ENCODE measurements around the gene RANBP10. TPM values are rescaled to one million over a fixed set of nuclear protein-coding genes. Genes with fewer than 3 reads are reported as not detected.

The RANBP10 gene
- total RNA-seq, 4 donors from 2014 or later, result 6.0 to 9.8 (median 8.3) TPM

DNA sequence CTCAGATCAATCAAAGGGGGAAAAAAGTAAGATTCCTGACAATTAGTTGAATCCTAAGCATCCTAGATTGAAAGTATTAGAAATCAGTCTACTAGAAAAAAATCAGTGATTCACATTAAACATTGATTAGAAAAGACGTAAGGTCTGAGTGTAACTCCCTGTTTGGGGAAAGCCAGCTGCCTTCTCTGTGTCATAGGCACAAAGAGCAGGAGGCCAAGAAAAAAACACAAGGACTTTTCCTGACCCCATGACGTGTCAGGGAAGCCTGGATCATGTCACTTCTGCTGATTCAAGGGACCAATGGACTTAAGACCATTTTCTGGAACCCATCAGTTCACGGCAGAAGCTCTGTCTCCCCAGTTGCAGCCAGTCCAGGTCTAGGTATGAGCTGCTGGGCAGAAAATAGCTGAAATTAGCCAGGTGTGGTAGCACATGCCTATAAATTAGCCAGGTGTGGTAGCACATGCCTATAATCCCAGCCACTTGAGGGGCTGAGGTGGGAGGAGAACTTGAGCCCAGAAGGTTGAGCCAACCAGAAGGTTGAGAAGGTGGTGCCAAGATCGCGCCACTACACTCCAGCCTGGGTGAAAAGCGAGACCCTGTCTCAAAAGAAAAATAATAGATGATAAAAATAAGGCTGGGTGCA lies 35.9 kb downstream of the RANBP10 start:
- TF ChIP-seq, protein P1, sequence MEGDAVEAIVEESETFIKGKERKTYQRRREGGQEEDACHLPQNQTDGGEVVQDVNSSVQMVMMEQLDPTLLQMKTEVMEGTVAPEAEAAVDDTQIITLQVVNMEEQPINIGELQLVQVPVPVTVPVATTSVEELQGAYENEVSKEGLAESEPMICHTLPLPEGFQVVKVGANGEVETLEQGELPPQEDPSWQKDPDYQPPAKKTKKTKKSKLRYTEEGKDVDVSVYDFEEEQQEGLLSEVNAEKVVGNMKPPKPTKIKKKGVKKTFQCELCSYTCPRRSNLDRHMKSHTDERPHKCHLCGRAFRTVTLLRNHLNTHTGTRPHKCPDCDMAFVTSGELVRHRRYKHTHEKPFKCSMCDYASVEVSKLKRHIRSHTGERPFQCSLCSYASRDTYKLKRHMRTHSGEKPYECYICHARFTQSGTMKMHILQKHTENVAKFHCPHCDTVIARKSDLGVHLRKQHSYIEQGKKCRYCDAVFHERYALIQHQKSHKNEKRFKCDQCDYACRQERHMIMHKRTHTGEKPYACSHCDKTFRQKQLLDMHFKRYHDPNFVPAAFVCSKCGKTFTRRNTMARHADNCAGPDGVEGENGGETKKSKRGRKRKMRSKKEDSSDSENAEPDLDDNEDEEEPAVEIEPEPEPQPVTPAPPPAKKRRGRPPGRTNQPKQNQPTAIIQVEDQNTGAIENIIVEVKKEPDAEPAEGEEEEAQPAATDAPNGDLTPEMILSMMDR (IDR thresholded peaks at IDR 0.05), result no peak
- no peak for DNase-seq (ENCODE audit: low spot score)
- ATAC-seq (ENCODE audit: low FRiP score), result no peak

DNA sequence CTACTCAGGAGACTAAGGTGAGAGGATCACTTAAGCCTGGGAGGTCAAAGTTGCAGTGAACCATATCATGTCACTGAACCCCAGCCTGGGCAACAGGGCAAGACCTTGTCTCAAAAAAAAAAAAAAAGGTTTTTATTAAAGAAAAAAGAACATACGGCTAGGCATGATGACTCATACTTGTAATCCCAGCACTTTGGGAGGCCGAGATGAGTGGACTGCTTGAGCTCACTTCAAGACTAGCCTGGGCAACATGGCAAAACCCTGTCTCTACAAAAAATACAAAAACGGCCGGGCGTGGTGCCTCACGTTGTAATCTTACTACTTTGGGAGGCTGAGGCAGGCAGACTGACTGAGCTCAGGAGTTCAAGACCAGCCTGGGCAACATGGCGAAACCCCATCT lies 38.4 kb downstream of the RANBP10 start:
- DNase-seq (ENCODE audit: low spot score), result no peak

DNA sequence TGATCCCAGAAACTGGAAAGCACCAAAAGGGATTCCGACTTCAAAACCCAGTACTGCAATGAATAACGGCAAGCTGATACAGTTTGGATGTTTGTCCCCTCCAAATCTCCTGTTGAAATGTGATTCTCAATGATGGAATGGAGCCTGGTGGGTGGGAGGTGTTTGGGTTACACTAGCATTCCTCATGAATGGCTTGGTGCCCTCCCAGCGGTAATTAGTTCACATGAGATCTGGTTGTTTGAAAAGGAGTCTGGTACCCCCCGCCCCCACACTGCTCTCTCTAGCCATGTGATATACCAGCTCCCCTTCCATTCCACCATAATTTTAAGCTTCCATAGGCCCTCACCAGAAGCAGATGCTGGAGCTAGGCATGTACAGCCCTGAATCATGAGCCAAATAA lies 40.1 kb downstream of the RANBP10 start:
- DNase-seq (ENCODE audit: low spot score) (no peak), ATAC-seq (ENCODE audit: low FRiP score) (no peak)
- TF ChIP-seq, protein P1 (IDR thresholded peaks at IDR 0.05), result no peak

More for the DNA sequence above, 38.4 kb downstream of the RANBP10 start:
- ATAC-seq (ENCODE audit: low FRiP score), result no peak
- TF ChIP-seq, protein P1 (IDR thresholded peaks at IDR 0.05), result no peak

DNA sequence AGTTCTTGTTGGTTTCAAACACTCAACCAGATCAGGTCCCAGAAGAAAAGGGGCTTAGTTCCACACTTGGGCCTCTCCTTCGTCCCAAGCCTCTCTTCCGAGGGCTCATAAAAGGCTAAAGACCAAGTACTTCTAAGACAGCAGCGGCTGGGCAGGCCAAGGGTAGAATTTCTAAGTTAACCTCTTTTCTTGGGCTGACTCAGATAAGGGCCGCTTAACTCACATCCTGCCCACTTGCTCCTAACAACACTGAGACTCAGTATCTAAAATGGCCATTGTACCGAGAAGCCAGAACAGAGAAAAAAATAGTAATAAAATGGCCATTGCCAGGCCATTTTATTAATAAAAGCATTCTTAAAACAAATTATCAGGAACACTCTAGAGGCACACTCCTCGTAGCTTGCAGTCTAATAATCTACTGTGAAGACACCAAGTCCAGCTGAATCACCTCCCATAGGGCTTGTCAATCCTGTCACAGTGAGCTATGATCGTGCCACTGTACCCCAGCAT lies 42.1 kb downstream of the RANBP10 start:
- TF ChIP-seq, protein P1 (IDR thresholded peaks at IDR 0.05), result no peak
- DNase-seq (ENCODE audit: low spot score) (no peak), ATAC-seq (ENCODE audit: low FRiP score) (no peak)

DNA sequence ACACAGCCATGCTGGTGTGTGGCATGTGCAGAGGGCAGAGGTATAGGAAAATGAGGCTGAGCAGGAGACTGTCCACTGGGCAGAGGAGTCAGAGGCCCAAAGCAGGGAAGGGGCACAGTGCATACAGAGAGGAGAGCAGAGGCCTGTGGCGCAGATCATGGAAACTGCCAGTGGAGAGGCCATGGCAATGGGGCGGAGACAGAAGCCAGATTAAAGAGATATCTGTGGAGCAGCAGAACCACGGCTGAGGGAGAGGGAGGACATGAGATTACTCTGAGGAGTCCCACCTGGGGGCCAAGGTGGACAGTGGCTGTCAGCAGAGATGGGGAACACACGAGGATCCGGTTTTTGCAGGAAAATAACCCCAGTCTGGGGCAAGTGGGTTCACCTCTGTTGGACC lies 43.3 kb downstream of the RANBP10 start:
- TF ChIP-seq, protein P1 (IDR thresholded peaks at IDR 0.05), result no peak
- no peak for DNase-seq (ENCODE audit: low spot score)

DNA sequence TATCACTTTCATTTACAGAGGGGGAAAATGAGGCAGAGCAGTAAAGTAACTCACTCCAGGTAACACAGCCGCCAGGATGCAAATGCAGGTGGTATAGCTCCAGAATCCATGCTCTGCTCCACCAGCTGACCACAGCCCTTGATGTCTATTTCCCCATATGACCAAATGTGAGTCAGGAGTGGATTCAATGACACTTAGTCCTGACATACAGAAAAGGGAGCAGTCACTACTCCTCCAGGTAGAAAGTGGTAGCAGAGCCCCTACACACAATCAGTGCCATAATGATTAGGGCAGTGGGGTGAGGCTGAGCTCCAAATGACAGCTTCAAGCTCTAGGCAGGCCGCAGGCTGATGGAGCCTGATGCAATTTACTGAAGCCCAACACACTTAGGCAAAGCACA lies 44.0 kb downstream of the RANBP10 start:
- no peak for ATAC-seq (ENCODE audit: low FRiP score)
- TF ChIP-seq, protein P1 (IDR thresholded peaks at IDR 0.05), result no peak

More for the DNA sequence above, 43.3 kb downstream of the RANBP10 start:
- ATAC-seq (ENCODE audit: low FRiP score), result no peak

DNA sequence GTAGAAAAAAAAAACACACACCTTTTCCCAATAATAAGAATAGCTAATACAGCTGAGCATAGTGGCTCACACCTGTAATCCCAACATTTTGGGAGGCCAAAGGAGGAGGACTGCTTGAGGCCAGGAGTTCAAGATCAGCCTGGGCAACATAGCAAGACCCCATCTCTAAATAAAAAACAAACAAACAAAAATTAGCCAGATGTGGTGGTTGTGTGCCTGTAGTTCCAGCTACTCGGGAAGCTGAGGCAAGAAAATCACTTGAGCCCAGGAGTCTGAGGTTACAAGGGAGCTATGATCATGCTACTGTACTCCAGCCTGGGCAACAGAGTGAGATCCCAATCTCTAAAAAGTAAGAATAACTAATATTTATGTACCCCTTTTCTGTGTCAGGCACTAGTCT lies 44.4 kb downstream of the RANBP10 start:
- ATAC-seq (ENCODE audit: low FRiP score) (no peak), DNase-seq (ENCODE audit: low spot score) (no peak)
- TF ChIP-seq, protein P1 (IDR thresholded peaks at IDR 0.05), result no peak

More for the DNA sequence above, 44.0 kb downstream of the RANBP10 start:
- DNase-seq (ENCODE audit: low spot score), result no peak

Data from omental fat pad (tissue), 4 donors.